Stimulated activated CD4-positive, alpha-beta T cell treated with anti-CD3 and anti-CD28 coated beads, Interleukin-2, amount 100 ng/mL, for 4 hours (primary cell): ENCODE measurements around the gene TIMM23B.
A peak's percentile ranks its signal among the peaks of the same experiment; 100 is the strongest.
"Not testable (repeated sequence)": the region's sequence is repeated elsewhere in the genome, so short reads cannot be mapped to it uniquely, and the experiment has no call there.

Source experiments
- DNase-seq: peaks from one replicate; pipeline ENCODE4 v3.0.0-alpha.2; 2020; ENCODE audit warnings: low read depth

TIMM23B gene, protein sequence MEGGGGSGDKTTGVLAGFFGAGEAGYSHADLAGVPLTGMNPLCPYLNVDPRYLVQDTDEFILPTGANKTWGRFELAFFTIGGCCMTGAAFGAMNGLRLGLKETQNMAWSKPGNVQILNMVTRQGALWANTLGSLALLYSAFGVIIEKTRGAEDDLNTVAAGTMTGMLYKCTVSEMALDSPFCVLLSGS

DNA sequence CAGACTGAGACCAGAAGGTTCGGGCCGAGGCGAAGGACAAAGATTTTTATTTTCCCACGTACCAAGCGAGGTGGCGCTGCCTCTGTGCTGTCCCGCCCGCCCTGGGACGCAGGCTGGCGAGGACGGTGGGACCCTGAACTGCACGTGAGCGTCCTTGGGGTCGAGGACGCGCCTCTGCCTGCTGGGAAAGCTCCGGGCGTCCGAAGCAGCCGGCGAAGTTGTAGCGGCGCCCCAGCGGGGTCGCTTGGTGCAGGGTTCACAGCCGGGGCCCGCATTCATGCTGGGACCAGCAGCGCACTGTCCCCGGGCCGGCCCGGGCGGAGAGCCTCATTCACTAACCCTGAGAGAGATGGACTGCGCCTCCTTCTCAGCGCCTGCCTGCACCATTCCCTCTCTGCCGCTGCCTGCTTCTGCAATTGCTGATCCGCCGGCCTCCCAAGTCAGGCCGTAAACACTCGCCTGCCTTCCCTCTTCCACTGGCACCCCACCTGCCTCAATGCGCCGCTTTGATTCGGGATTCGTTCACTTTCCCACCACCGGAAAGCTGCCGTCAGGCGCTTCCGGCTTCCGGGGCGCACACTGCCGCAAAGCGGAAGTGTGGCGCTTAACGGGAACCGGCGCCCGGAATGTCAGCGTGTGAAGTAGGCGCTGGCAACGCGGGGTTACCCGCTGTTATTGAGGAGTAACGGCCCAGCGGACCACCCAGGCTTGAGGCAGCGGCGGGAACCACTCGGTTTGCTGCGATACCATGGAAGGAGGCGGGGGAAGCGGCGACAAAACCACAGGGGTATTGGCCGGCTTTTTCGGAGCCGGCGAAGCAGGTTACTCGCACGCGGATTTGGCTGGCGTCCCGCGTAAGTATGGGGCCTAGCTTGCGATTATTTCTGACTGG lies at the start of gene TIMM23B, which contains the start of gene PARG:
TSS of gene TIMM23B (plus strand) at position 607 of the 892 bp plus-strand sequence. CDS start at position 749, 142 bp downstream.
TSS of gene PARG (minus strand) at position 581 of the 892 bp plus-strand sequence. CDS start at position 279, 302 bp downstream.
- peak; percentile 61 for DNase-seq

DNA sequence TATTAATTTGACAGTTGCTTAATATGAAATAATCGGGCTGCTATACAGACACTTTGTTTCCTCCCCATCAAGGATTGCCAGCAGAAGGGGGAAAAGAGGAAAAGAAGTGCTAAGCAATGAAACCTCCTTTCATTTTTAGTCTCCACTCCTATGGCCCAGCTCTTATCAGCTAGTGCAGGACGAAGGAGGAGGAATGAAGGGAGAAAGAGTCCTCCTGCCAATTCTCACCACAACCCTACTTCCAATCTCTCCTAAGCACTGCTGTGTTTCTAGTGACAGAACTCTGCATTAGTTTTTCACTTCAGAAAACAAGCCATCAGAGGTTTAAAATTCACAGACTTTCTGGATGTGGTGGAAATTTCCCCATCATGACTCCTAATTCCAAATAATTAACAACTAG lies 41.9 kb upstream of the TIMM23B start:
- DNase-seq = not testable (repeated sequence)

DNA sequence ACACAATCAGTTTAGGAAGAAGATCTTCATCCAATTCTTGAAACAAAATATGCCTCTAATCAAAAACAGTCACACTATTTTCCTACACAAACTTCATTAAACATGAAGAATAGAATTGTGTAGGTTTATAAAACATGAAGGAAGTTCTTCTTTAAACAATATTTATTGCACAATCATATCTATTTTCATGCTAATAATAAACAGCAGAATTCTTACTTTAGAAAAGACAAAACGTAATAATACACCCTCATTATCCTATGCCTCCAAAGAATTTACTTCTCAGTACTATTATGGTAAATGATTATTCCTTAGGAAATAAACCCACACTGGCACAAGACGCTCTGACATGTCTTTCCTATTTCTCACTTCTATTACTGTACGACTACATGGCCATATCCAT lies 41.4 kb upstream of the TIMM23B start:
- DNase-seq = not testable (repeated sequence)

DNA sequence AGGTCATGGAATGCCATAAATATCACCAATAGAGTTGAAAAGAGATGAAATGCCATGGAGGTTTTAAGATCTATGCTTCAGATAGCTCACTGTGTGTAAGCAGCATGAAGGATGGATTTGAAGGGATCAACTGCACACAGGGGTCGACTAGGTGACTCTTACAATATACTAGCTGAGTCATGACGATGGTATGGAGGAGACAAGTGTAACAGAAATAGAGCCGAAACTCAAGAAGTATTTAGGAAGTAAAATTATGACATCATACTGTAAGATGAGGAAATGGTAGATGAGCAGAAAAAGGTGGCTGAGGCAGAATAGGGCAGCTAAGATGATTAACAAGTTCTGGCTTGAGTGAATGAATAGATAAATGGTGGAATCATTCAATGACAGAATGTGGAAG lies 38.0 kb upstream of the TIMM23B start:
- not testable (repeated sequence) for DNase-seq

DNA sequence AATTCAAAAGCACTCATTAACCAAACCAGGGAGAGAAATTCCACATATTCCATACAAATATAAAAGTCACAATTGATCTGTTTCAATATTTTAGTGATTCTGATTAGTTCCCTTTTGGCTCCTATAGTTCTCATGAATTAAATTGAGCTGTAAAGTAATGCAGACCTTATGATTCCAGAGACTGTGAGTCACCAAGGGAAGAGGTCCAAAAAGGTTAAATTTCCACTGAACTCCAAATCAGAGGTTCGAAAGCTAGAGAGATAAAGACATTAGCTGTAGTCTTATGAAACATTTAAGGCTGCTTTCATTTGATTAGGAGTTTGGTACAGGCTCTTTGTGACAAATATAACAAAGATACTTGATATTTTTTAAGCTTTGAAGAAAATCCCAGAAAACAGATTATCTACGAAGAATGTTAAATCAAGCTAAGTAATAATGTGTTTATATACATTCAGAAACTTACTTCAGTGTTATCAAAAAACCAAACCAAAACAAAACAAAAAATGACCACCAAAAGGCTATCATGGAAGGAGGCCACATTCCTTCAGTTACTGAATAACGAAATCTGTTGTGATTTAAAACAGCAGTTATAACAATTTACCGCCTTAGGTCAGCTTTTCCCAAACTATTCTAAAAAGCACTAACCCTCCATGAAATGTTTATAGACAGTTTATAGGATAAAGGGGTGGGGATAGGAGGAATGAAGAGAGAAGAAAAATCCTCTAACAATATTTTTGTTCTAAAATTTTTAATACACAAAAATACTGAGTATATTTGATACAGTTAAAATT lies 33.4 kb upstream of the TIMM23B start:
- not testable (repeated sequence) for DNase-seq

DNA sequence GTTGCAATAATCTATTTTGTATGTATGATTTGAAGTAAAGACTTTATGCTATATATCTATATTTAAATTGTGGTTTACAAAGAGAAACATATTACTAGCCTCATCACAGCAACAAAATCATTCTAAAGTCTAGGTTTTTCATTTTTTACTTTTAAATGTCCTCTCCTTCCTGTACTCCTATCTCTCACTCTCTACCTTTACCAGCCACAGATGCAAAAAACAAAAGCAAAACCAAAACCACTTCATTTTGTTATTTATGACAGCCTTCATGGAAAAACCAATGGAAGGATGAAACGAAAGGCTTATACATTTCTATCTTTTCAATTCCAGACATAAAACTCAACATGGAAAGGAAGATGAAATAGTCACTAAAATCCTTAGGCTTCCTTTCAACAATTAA lies 31.6 kb upstream of the TIMM23B start:
- DNase-seq = not testable (repeated sequence)

DNA sequence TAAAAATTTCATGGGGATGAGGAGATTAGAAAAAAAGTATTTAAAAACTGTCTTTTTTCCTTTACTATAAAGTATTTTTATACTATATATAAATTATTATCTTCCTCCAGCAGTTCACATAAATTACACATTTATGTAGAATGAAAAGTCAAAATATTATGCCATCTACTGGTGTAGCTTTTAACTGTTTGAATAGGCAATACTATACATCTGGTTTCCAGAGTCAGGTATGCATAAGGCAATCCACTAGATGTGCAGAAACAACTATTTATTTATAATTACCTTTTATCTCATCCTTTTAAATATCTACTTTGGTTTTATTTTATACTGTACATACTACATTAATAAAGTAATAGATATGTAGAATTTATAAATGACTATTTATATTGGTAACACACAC lies 25.4 kb upstream of the TIMM23B start:
- DNase-seq = not testable (repeated sequence)

DNA sequence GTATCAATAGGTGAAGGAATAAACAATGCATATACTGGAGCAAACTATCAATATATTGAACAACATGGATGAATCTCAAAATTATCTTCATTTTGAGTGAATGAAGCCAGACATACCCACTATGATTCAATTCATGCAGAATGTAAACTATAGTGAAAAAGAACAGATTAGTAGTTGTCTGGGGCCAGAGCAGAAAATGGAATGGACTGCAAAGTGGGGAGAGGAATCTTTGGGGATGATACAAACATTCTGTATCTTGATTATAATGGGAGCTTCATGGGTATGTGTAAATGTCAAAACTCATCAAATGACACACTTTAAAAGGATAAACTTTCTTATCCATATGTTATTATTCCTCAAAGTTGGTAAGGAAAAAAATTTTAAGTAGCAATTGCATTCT lies 23.9 kb upstream of the TIMM23B start:
- not testable (repeated sequence) for DNase-seq

DNA sequence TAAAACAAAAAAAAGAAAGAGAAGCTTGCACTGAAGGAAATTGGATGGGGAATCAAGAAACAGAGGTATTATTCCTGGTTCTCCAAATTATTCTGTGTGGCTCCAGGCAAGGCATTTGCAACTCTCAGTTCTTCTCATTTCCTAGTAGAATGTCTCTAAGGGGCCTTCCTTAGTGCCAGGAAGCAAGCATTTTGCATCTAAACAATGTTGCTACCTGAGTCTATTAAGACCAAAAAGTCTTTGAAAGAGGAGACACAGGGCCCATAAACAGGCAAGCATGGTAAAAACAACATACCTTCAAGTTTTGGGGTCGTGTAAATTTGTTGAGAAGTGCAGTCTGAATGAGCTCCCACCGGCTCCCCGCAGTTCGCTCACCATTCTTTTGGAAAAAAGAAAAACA lies 19.8 kb upstream of the TIMM23B start:
- DNase-seq = not testable (repeated sequence)

DNA sequence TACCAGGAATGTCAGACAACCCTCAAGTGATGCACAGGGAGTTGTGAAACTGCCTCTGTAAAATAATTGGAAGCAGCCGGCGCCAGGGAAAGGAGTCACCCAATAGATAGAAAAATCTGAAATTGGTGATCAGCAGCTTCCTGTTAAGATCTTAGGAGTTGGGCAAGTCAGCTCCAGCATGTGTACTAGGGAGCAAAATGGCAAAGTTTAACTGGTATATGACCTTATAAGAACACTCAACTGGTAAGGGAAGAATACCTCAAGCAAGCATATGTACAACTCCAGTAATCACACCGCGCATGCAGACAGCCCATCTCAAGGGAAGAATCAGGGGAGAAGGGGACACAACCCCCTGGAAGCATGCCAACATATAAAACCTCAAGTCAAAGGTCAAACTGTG lies 18.3 kb upstream of the TIMM23B start:
- not testable (repeated sequence) for DNase-seq

DNA sequence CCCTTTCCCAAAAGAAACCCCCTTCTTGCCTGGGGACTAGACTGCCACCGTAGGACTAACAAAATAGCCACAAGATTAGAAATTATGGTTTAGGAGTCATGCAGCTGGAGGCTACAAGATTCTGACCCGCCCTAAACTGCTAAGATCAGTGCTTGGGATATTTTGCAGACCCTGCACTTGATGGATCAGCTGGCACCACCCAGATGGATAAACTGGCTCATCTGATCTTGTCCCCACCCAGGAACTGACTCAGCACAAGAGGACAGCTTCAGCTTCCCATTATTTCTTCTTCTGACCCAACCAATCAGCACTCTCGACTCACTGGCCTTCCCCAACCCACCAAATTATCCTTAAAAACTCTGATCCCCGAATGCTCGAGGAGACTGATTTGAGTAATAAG lies 10.6 kb upstream of the TIMM23B start:
- not testable (repeated sequence) for DNase-seq

DNA sequence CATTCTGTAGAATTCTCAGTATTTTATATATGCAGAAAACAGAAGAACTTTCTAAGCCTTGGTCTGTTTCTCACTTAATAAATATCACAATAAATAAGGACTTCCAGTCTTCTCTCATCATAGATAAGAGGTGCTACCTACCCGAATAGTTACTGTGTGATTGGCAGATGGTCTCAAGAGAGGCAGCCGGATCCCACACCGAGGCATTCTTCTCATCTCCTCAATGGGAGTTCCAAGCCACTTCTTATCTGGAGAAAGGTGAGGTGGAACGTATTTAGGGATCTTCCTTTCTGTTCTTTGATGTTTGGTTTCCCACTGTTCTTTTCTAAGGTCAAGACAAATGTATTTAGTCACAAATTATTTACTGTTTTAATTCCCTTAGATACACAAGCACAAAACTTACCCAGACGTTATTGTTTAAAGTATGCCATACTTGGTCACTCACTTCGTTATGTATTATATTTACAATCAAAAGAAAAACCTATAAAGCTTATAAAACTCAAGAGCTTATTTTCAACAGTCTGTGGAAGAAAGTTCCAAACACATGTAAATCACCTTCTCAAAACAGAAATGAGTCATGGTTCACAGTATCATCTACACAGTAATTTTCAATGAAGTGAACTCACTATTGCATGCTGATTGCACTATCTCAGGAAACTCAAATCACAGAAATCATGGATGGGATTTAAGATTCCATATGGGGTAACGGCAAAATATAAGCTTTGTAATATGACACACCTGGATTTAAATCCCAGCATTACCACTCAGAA lies 9.7 kb upstream of the TIMM23B start:
- DNase-seq = not testable (repeated sequence)

DNA sequence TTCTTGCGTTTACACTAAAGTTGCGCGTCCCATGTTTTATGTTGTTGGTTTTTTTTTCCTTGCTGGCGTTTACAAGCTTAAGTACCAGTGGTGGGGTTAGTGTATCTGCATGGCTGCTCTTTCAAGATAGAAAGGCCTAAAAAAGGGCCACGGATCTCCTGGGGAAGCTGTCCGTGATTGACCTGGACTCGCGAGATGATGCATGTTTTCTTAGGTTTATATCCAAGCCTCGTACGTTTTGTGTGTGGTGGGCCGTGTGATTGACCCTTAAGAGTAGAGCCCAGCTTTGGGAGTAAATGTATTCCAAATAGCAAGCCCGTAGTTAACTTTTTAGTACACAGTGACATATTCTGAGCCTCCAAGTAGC lies 469 bp downstream of the TIMM23B start:
- not testable (repeated sequence) for DNase-seq

DNA sequence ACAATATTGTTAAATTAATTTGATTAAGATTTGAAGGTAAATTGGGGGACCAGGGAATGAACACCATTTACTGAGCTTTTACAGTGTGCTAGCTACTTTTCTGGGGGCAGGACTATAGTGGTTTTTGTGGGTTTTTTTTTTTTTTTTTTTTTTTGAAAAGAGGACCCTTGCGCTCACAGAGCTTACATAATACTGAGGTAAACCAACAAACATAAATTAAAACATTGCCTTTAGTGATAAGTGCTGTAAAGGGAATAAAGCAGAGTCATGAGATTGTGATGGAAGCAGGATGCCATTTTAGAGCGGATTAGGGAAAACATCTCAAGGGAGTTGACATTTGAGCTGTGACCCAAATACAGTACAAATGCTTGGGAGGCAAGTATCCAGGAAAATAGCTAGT lies 1.8 kb downstream of the TIMM23B start:
- not testable (repeated sequence) for DNase-seq

DNA sequence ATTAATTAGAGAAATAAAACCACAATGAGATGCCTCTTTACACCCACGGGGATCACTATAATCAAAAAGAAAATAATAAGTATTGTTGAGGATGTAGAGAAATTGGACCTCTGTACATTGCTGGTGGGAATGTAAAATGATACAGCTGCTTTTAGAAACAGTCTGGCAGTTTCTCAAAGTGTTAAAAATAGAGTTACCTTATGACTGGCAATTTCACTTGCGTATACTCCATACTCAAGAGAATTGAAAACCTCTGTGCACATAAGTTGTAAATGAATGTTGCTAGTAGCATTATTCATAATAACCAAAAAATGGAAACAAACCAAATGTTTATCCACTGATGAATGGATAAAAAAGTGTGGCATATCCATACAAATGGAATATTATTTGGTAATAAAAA lies 6.3 kb downstream of the TIMM23B start:
- not testable (repeated sequence) for DNase-seq

DNA sequence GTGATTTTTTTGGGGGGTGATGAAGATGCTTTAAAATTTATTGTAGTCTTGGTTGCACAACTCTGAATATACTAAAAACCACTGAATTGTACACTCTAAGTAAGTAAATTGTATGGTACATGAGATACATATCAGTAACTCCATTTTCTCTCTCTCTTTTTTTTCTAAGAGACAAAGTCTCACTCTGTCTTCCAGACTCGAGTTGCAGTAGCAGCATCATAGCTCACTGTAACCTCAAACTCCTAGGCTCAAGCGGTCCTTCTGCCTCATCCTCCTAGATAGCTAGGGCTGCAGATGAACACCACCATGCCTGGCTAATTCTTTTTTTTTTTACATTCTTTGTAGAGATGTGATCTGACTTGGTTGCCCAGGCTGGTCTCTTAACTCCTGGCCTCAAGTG lies 6.9 kb downstream of the TIMM23B start:
- not testable (repeated sequence) for DNase-seq

DNA sequence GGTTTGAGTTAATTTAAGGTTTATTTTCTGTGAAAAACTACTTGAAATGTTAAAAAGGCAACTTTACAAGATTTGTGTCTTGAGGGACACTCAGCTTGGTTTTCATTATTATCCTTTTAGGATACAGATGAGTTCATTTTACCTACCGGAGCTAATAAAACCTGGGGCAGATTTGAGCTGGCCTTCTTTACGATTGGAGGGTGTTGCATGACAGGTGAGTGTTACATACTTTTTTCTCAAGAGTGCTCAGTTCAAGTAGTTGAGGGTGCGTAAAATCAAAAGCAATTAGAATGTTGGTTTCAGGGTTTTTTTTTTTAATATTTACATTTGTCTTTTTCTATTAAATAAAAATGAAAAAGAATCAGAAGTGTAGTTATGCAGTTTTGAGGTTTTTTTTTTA lies 10.2 kb downstream of the TIMM23B start:
- not testable (repeated sequence) for DNase-seq

DNA sequence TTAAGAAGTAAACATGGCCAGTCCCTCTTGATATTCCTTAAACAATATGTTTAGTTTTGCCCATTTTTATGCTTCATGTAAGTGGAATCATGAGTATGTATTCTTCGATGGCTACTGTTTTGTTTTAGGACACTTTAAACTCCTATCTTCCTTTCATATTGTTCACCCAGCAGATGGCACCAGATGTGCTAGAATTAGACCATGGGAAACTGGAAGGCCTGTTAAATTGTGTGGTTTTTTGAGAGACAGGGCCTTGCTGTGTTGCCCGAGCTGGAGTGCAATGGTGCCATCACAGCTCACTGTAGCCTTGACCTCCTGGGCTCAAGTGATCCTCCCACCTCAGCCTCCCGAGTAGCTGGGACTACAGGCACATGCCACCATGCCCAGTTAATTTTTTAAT lies 11.3 kb downstream of the TIMM23B start:
- not testable (repeated sequence) for DNase-seq

DNA sequence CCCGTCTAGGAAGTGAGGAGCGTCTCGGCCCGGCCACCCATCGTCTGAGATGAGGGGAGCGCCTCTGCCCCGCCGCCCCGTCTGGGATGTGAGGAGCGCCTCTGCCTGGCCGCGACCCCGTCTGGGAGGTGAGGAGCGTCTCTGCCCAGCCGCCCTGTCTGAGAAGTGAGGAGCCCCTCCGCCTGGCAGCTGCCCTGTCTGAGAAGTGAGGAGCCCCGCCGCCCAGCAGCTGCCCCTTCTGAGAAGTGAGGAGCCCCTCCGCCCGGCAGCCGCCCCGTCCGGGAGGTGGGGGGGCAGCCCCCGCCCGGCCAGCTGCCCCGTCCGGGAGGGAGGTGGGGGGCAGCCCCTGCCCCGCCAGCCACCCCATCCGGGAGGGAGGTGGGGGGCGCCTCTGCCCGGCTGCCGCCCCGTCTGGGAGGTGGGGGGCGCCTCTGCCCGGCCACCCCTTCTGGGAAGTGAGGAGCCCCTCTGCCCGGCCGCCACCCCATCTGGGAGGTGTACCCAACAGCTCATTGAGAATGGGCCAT lies 28.5 kb downstream of the TIMM23B start:
- DNase-seq = not testable (repeated sequence)

DNA sequence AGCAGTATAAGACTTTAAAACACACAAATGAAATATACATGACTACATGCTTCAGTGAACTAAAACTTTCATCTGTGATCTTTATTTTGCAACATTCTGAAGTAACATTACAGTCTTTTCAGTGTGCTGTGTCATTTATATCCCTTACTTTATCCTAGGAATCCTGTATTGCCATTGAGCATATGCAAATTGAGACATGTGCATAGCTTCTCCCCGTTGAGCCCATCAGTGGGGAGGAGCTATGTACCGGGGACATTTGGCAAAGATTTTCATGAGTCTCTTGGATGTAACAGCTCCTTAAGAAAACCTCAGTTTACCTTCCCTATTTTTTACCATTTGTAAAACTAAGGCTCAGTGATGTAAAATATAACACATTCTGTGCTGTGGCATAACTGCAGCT lies 29.6 kb downstream of the TIMM23B start:
- DNase-seq = not testable (repeated sequence)

DNA sequence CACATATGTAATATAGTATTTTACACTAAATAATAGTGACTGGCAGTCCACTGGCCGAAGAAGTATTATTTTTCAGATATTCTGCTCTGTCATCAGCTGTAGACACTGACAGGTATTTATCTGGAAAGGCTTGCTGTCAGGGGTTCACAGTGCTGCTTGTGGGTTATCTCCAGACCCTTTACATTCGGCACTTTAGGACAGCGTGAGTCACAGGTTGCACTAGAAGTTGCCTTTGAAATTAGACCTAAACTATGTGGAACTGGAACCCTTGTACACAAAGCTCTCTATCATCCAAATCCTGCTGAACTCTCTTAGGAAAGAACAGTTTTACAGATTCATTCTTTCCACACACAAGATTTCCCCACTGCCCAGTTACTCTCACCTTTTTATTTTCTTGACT lies 30.2 kb downstream of the TIMM23B start:
- not testable (repeated sequence) for DNase-seq
